ENCODE data around the gene CACHD1.
"Not testable (repeated sequence)": the region's sequence is repeated elsewhere in the genome, so short reads cannot be mapped to it uniquely, and the experiment has no call there.

DNA sequence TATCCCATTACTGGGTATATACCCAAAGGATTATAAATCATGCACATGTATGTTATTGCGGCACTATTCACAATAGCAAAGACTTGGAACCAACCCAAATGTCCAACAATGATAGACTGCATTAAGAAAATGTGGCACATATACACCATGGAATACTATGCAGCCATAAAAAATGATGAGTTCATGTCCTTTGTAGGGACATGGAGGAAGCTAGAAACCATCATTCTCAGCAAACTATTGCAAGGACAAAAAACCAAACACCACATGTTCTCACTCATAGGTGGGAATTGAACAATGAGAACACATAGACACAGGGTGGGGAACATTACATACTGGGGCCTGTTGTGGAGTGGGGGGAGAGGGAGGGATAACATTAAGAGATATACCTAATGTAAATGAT is 270.8 kb downstream of the CACHD1 start:
- TF ChIP-seq SIN3A (IDR thresholded peaks at IDR 0.05; ENCODE audit: borderline replicate concordance in 2 of 2, control insufficient read depth in 1 of 2, low read depth in 2 of 2, low read length in 2 of 2); POLR2AphosphoS5 (IDR thresholded peaks at IDR 0.05; ENCODE audit: control insufficient read depth, insufficient read depth, low read depth, low read length); HDAC2 (IDR thresholded peaks at IDR 0.05); NFE2L1 (tag; IDR thresholded peaks at IDR 0.05; ENCODE audit: borderline replicate concordance, low read depth); SIRT6 (IDR thresholded peaks at IDR 0.05; ENCODE audit: low read depth, low read length); ZBTB17 (CRISPR knock-in tag; IDR thresholded peaks at IDR 0.05); ZNF76 (CRISPR knock-in tag; IDR thresholded peaks at IDR 0.05; ENCODE audit: borderline replicate concordance); ZNF408 (CRISPR knock-in tag; IDR thresholded peaks at IDR 0.05; ENCODE audit: low read depth); ZNF212 (CRISPR knock-in tag; IDR thresholded peaks at IDR 0.05); ZBTB8A (IDR thresholded peaks at IDR 0.05; ENCODE audit: partially characterized antibody); ELF1 (tag; IDR thresholded peaks at IDR 0.05); ZSCAN32 (CRISPR knock-in tag; IDR thresholded peaks at IDR 0.05): not testable (repeated sequence)
- TF ChIP-seq, protein P1, sequence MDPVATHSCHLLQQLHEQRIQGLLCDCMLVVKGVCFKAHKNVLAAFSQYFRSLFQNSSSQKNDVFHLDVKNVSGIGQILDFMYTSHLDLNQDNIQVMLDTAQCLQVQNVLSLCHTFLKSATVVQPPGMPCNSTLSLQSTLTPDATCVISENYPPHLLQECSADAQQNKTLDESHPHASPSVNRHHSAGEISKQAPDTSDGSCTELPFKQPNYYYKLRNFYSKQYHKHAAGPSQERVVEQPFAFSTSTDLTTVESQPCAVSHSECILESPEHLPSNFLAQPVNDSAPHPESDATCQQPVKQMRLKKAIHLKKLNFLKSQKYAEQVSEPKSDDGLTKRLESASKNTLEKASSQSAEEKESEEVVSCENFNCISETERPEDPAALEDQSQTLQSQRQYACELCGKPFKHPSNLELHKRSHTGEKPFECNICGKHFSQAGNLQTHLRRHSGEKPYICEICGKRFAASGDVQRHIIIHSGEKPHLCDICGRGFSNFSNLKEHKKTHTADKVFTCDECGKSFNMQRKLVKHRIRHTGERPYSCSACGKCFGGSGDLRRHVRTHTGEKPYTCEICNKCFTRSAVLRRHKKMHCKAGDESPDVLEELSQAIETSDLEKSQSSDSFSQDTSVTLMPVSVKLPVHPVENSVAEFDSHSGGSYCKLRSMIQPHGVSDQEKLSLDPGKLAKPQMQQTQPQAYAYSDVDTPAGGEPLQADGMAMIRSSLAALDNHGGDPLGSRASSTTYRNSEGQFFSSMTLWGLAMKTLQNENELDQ (CRISPR knock-in tag; IDR thresholded peaks at IDR 0.05; ENCODE audit: borderline replicate concordance), result not testable (repeated sequence)

All from K562 (cell line).